Mesenchymal stem cell (in vitro differentiated cells and primary cell): Measurements from ENCODE around the gene SFPQ.

ENCODE experiments used
- DNase-seq: peaks from one replicate; pipeline ENCODE4 v3.0.0-alpha.2; 2013
- H2AFZ ChIP-seq: one replicate; pipeline ENCODE4 v1.6.1; 2013; ENCODE audit warnings: low read depth, mild to moderate bottlenecking, control low read depth, inconsistent platforms, low read length, moderate library complexity
- H2AK5ac ChIP-seq: 2 replicates; pipeline ENCODE4 v1.6.1; 2013; ENCODE audit warnings: low read length, moderate library complexity, mild to moderate bottlenecking, inconsistent platforms; ENCODE audit not compliant: severe bottlenecking
- H2BK120ac ChIP-seq: one replicate; pipeline ENCODE4 v1.6.1; 2013; ENCODE audit warnings: low read depth, mild to moderate bottlenecking, inconsistent platforms, low read length, moderate library complexity
- H2BK12ac ChIP-seq, 2 experiments: one replicate each; pipeline ENCODE4 v1.6.1; 2013; ENCODE audit warnings: inconsistent platforms in 2 of 2, low read length in 2 of 2, mild to moderate bottlenecking in 2 of 2, moderate library complexity in 2 of 2, control low read depth in 1 of 2
- H2BK15ac ChIP-seq: one replicate; pipeline ENCODE4 v1.6.1; 2013; ENCODE audit warnings: mild to moderate bottlenecking, low read depth, inconsistent platforms; ENCODE audit not compliant: poor library complexity, severe bottlenecking
- H2BK5ac ChIP-seq: 2 replicates; pipeline ENCODE4 v1.6.1; 2013; ENCODE audit warnings: low read depth, mild to moderate bottlenecking, low read length, control low read depth, inconsistent platforms; ENCODE audit not compliant: poor library complexity, severe bottlenecking
- H3K14ac ChIP-seq, 2 experiments: one replicate each; pipeline ENCODE4 v1.6.1; 2013; ENCODE audit warnings: inconsistent platforms in 2 of 2, low read length in 2 of 2, control low read depth in 1 of 2, mild to moderate bottlenecking in 1 of 2, moderate library complexity in 1 of 2
- H3K18ac ChIP-seq, 2 experiments: one replicate each; pipeline ENCODE4 v1.6.1; 2013; ENCODE audit warnings: inconsistent platforms in 2 of 2, low read length in 2 of 2, control low read depth in 1 of 2, low read depth in 1 of 2, mild to moderate bottlenecking in 1 of 2
- H3K23ac ChIP-seq, 2 experiments: one replicate each; pipeline ENCODE4 v1.6.1; 2013; ENCODE audit warnings: inconsistent platforms in 2 of 2, low read length in 2 of 2, mild to moderate bottlenecking in 2 of 2, moderate library complexity in 2 of 2, control low read depth in 1 of 2
- H3K27ac ChIP-seq: 2 replicates; pipeline ENCODE4 v1.5.1; 2013; ENCODE audit warnings: mild to moderate bottlenecking, moderate library complexity, low read length, control low read depth, inconsistent platforms; ENCODE audit not compliant: poor library complexity, severe bottlenecking
- H3K27me3 ChIP-seq, 2 experiments: 2 replicates each; pipeline versions ENCODE4 v1.6.1 to v1.7.0; 2013; ENCODE audit warnings: low read length in 2 of 2, mild to moderate bottlenecking in 2 of 2, moderate library complexity in 2 of 2, control low read depth in 1 of 2, inconsistent platforms in 1 of 2; ENCODE audit not compliant: control insufficient read depth in 1 of 2, insufficient read depth in 1 of 2
- H3K36me3 ChIP-seq, 2 experiments: 2 replicates each; pipeline versions ENCODE4 v1.6.1 to v1.7.0; 2013; ENCODE audit warnings: low read length in 2 of 2, control low read depth in 1 of 2, inconsistent platforms in 1 of 2, low read depth in 1 of 2, mild to moderate bottlenecking in 1 of 2; ENCODE audit not compliant: insufficient read depth in 2 of 2, control insufficient read depth in 1 of 2
- H3K4ac ChIP-seq, 2 experiments: one replicate each; pipeline ENCODE4 v1.6.1; 2013; ENCODE audit warnings: inconsistent platforms in 2 of 2, low read length in 2 of 2, mild to moderate bottlenecking in 2 of 2, moderate library complexity in 2 of 2, control low read depth in 1 of 2, low read depth in 1 of 2
- H3K4me1 ChIP-seq: 2 replicates; pipeline ENCODE4 v1.6.1; 2013; ENCODE audit warnings: low read depth, low read length, control low read depth; ENCODE audit not compliant: control insufficient read depth, insufficient read depth
- H3K4me2 ChIP-seq: 2 replicates; pipeline ENCODE4 v1.6.1; 2013; ENCODE audit warnings: low read length, mild to moderate bottlenecking, inconsistent platforms; ENCODE audit not compliant: poor library complexity, severe bottlenecking
- H3K4me3 ChIP-seq, 2 experiments: 2 replicates each; pipeline versions ENCODE4 v1.5.1 to v1.7.0; 2013; ENCODE audit warnings: low read length in 2 of 2, mild to moderate bottlenecking in 2 of 2, control low read depth in 1 of 2, low read depth in 1 of 2; ENCODE audit not compliant: insufficient read depth in 1 of 2
- H3K79me1 ChIP-seq: replicated peaks from 2 replicates; pipeline ENCODE4 v1.6.1; 2013; ENCODE audit warnings: mild to moderate bottlenecking, control low read depth, low read length, inconsistent platforms; ENCODE audit not compliant: poor library complexity, severe bottlenecking
- H3K9ac ChIP-seq: 2 replicates; pipeline ENCODE4 v1.7.0; 2013; ENCODE audit warnings: mild to moderate bottlenecking, low read length, moderate library complexity
- H3K9me3 ChIP-seq: 2 replicates; pipeline ENCODE4 v1.7.0; 2013; ENCODE audit warnings: mild to moderate bottlenecking, low read length; ENCODE audit not compliant: control insufficient read depth
- H4K8ac ChIP-seq: one replicate; pipeline ENCODE4 v1.6.1; 2013; ENCODE audit warnings: inconsistent platforms, mild to moderate bottlenecking, low read length, moderate library complexity
- H4K91ac ChIP-seq: one replicate; pipeline ENCODE4 v1.6.1; 2013; ENCODE audit warnings: mild to moderate bottlenecking, low read length, inconsistent platforms
- WGBS: methylation state at CpG from one replicate; pipeline ENCODE4 v1.1.7; 2013; ENCODE audit warnings: mixed read lengths; 5-methylcytosine and 5-hydroxymethylcytosine counted together

SFPQ gene

GRCh38 chr1:35177237-35177786, 15.6 kb downstream of the SFPQ start:
- Histone ChIP-seq H3K14ac (no peak overlapping the region), H3K79me1 (peaks cover 2% of the 10 kb centered on the region), H3K4ac (no peak overlapping the region), H4K8ac (no peak overlapping the region), H2AFZ (no peak overlapping the region), H3K18ac (no peak overlapping the region), H3K23ac (no peak overlapping the region), H2AK5ac (no peak overlapping the region), H3K27ac (no peak overlapping the region), H3K4me3 (no peak overlapping the region), H4K91ac (no peak overlapping the region), H3K9ac (no peak overlapping the region), H2BK15ac (no peak overlapping the region), H2BK120ac (no peak overlapping the region), H3K4me2 (no peak overlapping the region), H3K27me3 (no peaks in the 10 kb centered on the region), H2BK12ac (no peak overlapping the region), H3K4me1 (peaks cover 3% of the 10 kb centered on the region), H3K9me3 (no peaks in the 10 kb centered on the region), H2BK5ac (no peak overlapping the region), H3K36me3 (peaks cover 17 to 86% of the 10 kb centered on the region in 2 experiments)
- no peak for DNase-seq
- 89% methylated on average over 4 of the region's 4 CpGs for WGBS

GRCh38 chr1:35175602-35176001, 17.3 kb downstream of the SFPQ start:
- H2BK15ac ChIP-seq: no peak overlapping the region
- H4K8ac ChIP-seq: no peak overlapping the region
- H3K79me1 ChIP-seq: peaks cover 2% of the 10 kb centered on the region
- no peaks in the 10 kb centered on the region for H3K27me3 ChIP-seq
- peaks cover 14 to 69% of the 10 kb centered on the region in 2 experiments for H3K36me3 ChIP-seq
- no peak overlapping the region for H3K14ac ChIP-seq
- no peak overlapping the region for H2BK120ac ChIP-seq
- no peaks in the 10 kb centered on the region for H3K9me3 ChIP-seq
- no peak overlapping the region for H3K23ac ChIP-seq
- no peak overlapping the region for H2AK5ac ChIP-seq
- H2AFZ ChIP-seq: no peak overlapping the region
- 100% methylated on average over 1 of the region's 1 CpG for WGBS
- no peak overlapping the region for H3K9ac ChIP-seq
- H2BK12ac ChIP-seq: no peak overlapping the region
- DNase-seq: no peak
- no peak overlapping the region for H4K91ac ChIP-seq
- H3K4ac ChIP-seq: no peak overlapping the region
- H3K27ac ChIP-seq: no peak overlapping the region
- no peak overlapping the region for H2BK5ac ChIP-seq
- peaks cover 1% of the 10 kb centered on the region for H3K4me1 ChIP-seq
- no peak overlapping the region for H3K4me3 ChIP-seq
- no peak overlapping the region for H3K4me2 ChIP-seq
- no peak overlapping the region for H3K18ac ChIP-seq

- Histone ChIP-seq H3K4me1 (peaks cover 1% of the 10 kb centered on the region), H3K9me3 (no peaks in the 10 kb centered on the region), H3K9ac (no peak overlapping the region), H3K18ac (no peak overlapping the region), H2BK5ac (no peak overlapping the region), H2BK12ac (no peak overlapping the region), H3K27ac (no peak overlapping the region), H3K79me1 (peaks cover 2% of the 10 kb centered on the region), H2AK5ac (no peak overlapping the region), H3K4ac (no peak overlapping the region), H3K14ac (no peak overlapping the region), H3K23ac (no peak overlapping the region), H3K4me2 (no peak overlapping the region), H2AFZ (no peak overlapping the region), H4K8ac (no peak overlapping the region), H3K36me3 (peaks cover 14 to 64% of the 10 kb centered on the region in 2 experiments), H4K91ac (no peak overlapping the region), H2BK120ac (no peak overlapping the region), H2BK15ac (no peak overlapping the region), H3K4me3 (no peak overlapping the region), H3K27me3 (no peaks in the 10 kb centered on the region)
- no peak for DNase-seq
- WGBS: 93% methylated on average over 6 of the region's 9 CpGs
Measured at GRCh38 chr1:35175098-35175576, 17.8 kb downstream of the SFPQ start.

GRCh38 chr1:35173909-35174540, 18.9 kb downstream of the SFPQ start:
- Histone ChIP-seq H3K4ac (no peak overlapping the region), H2BK15ac (no peak overlapping the region), H3K36me3 (peaks cover 14 to 53% of the 10 kb centered on the region in 2 experiments), H3K4me1 (peaks cover 1% of the 10 kb centered on the region), H3K79me1 (peaks cover 2% of the 10 kb centered on the region), H2AK5ac (no peak overlapping the region), H3K9ac (no peak overlapping the region), H2BK120ac (no peak overlapping the region), H3K14ac (no peak overlapping the region), H4K8ac (no peak overlapping the region), H3K18ac (no peak overlapping the region), H3K4me3 (no peak overlapping the region), H3K27ac (no peak overlapping the region), H3K9me3 (no peaks in the 10 kb centered on the region), H2BK12ac (no peak overlapping the region), H3K4me2 (no peak overlapping the region), H4K91ac (no peak overlapping the region), H2BK5ac (no peak overlapping the region), H3K27me3 (no peaks in the 10 kb centered on the region), H3K23ac (no peak overlapping the region), H2AFZ (no peak overlapping the region)
- no peak for DNase-seq
- WGBS: 87% methylated on average over 2 of the region's 2 CpGs
